ENCODE data around the gene MAGOHB. TPM values are rescaled to one million over a fixed set of nuclear protein-coding genes. Genes with fewer than 3 reads are reported as not detected.

Gene MAGOHB
- total and polyA plus RNA-seq, 2 of the 4 experiments (the other 2 are of a cell fraction): 6.3 to 20.3 TPM

GRCh38 chr12:10601860-10602259, 11.5 kb downstream of the MAGOHB start:
- Histone ChIP-seq H3K56ac (ENCODE audit: extremely low read depth, insufficient read depth, low read length) (no peak overlapping the region), H2BK5ac (ENCODE audit: low read depth, low read length, poor library complexity, severe bottlenecking) (no peak overlapping the region), H2BK120ac (ENCODE audit: low read depth, low read length) (no peak overlapping the region), H3K23ac (ENCODE audit: low read depth, low read length) (no peak overlapping the region), H4K91ac (ENCODE audit: insufficient read depth, low read depth, low read length) (no peak overlapping the region), H3K4me3 (ENCODE audit: insufficient read depth, low read depth, low read length) (no peak overlapping the region), H2AFZ (replicated peaks; ENCODE audit: low read length, poor library complexity) (no peak overlapping the region), H3K79me1 (ENCODE audit: low read depth in 1 of 2, low read length in 2 of 2) (no peaks in the 10 kb centered on the region), H3K9me1 (ENCODE audit: insufficient read depth, low read length) (no peaks in the 10 kb centered on the region), H3K4me2 (ENCODE audit: low read depth, low read length) (no peak overlapping the region), H4K20me1 (ENCODE audit: insufficient read depth, low read length) (no peaks in the 10 kb centered on the region), H3K14ac (replicated peaks; ENCODE audit: low read depth, low read length) (no peak overlapping the region), H3K9me3 (ENCODE audit: control insufficient read depth, insufficient read depth, low read length) (no peaks in the 10 kb centered on the region), H2AK5ac (ENCODE audit: low read depth, low read length) (no peak overlapping the region), H3K4ac (ENCODE audit: low read depth, low read length) (no peak overlapping the region), H4K5ac (ENCODE audit: low read depth, low read length) (no peak overlapping the region), H3K9ac (ENCODE audit: low read depth, low read length) (no peak overlapping the region), H2BK15ac (ENCODE audit: low read depth, low read length) (no peak overlapping the region), H2AK9ac (replicated peaks; ENCODE audit: low read depth, low read length, poor library complexity) (no peak overlapping the region), H3K27ac (ENCODE audit: insufficient read depth, low read length) (no peak overlapping the region), H3K27me3 (ENCODE audit: control insufficient read depth, insufficient read depth, low read length) (no peaks in the 10 kb centered on the region), H3K36me3 (ENCODE audit: control insufficient read depth, insufficient read depth, low read length) (peaks cover 2% of the 10 kb centered on the region; the same call in 1 of the 2 replicates), H2BK20ac (ENCODE audit: low read depth, low read length) (no peak overlapping the region), H3K4me1 (ENCODE audit: control insufficient read depth, insufficient read depth, low read length) (no peaks in the 10 kb centered on the region), H3K18ac (ENCODE audit: low read depth, low read length) (no peak overlapping the region), H4K8ac (ENCODE audit: low read depth in 2 of 2, low read length in 2 of 2) (no peak overlapping the region)
- ChIA-PET CTCF (no interaction called here), POLR2A (ENCODE audit: unreplicated experiment) (no interaction called here)
- ATAC-seq (ENCODE audit: low read depth) (no peak), DNase-seq (no peak)
- TF ChIP-seq RFX5 (IDR thresholded peaks at IDR 0.05; ENCODE audit: low read depth, low read length) (no peak), ELK1 (IDR thresholded peaks at IDR 0.05; ENCODE audit: borderline replicate concordance, low read depth, low read length) (no peak), BHLHE40 (IDR thresholded peaks at IDR 0.05; ENCODE audit: low read depth, low read length) (no peak), SMC3 (IDR thresholded peaks at IDR 0.05; ENCODE audit: low read depth, low read length) (no peak), CTCF (conservative IDR thresholded peaks at IDR 0.05; ENCODE audit: low read depth, low read length) (no peak), MAFK (IDR thresholded peaks at IDR 0.05; ENCODE audit: low read depth, low read length) (no peak), RCOR1 (IDR thresholded peaks at IDR 0.05; ENCODE audit: insufficient replicate concordance, low read length) (no peak), CHD1 (IDR thresholded peaks at IDR 0.05; ENCODE audit: low read depth, low read length) (no peak), RAD21 (IDR thresholded peaks at IDR 0.05; ENCODE audit: low read length) (no peak), NFE2L2 (IDR thresholded peaks at IDR 0.05; ENCODE audit: low read depth, low read length) (no peak), MAZ (IDR thresholded peaks at IDR 0.05; ENCODE audit: borderline replicate concordance, low read depth, low read length) (no peak), MXI1 (IDR thresholded peaks at IDR 0.05; ENCODE audit: borderline replicate concordance, low read depth, low read length) (no peak), CEBPB (IDR thresholded peaks at IDR 0.05; ENCODE audit: low read depth, low read length) (no peak)
- TF ChIP-seq, protein P1, sequence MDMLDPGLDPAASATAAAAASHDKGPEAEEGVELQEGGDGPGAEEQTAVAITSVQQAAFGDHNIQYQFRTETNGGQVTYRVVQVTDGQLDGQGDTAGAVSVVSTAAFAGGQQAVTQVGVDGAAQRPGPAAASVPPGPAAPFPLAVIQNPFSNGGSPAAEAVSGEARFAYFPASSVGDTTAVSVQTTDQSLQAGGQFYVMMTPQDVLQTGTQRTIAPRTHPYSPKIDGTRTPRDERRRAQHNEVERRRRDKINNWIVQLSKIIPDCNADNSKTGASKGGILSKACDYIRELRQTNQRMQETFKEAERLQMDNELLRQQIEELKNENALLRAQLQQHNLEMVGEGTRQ (IDR thresholded peaks at IDR 0.05; ENCODE audit: low read depth, low read length): no peak
- intact Hi-C loops (cut with micrococcal nuclease) (no loop called here), in situ Hi-C loops (cut with MboI; ENCODE audit: low sequenced_read_pairs) (no loop called here), dilution Hi-C loops (cut with HindIII; ENCODE audit: low sequenced_read_pairs, unreplicated experiment) (no loop called here)
- no TSS peak for BruUV-seq (replicated peaks)
- WGBS, 2 experiments (ENCODE audit: extremely low coverage in 2 of 2, insufficient read length in 1 of 2): no CpG with 5 or more reads among the region's 2 CpGs
